Articular chondrocyte of knee joint (primary cell): ENCODE data around the gene KIAA1217. TPM values are rescaled to one million over a fixed set of nuclear protein-coding genes. Genes with fewer than 3 reads are reported as not detected.

Source experiments
- small RNA-seq: library from RNA; depleted of rRNA; stranded (forward); fragments of <200 nt; gene quantifications from one replicate; pipeline ENCODE3, GENCODE V24; 2012
- total RNA-seq: library from RNA; depleted of rRNA; stranded (reverse); fragments of >200 nt; gene quantifications from 2 replicates; pipeline ENCODE4 v1.2.3, GENCODE V29; 2012

KIAA1217 gene
- 17.0 and 25.2 TPM in 2 replicates for total RNA-seq

DNA sequence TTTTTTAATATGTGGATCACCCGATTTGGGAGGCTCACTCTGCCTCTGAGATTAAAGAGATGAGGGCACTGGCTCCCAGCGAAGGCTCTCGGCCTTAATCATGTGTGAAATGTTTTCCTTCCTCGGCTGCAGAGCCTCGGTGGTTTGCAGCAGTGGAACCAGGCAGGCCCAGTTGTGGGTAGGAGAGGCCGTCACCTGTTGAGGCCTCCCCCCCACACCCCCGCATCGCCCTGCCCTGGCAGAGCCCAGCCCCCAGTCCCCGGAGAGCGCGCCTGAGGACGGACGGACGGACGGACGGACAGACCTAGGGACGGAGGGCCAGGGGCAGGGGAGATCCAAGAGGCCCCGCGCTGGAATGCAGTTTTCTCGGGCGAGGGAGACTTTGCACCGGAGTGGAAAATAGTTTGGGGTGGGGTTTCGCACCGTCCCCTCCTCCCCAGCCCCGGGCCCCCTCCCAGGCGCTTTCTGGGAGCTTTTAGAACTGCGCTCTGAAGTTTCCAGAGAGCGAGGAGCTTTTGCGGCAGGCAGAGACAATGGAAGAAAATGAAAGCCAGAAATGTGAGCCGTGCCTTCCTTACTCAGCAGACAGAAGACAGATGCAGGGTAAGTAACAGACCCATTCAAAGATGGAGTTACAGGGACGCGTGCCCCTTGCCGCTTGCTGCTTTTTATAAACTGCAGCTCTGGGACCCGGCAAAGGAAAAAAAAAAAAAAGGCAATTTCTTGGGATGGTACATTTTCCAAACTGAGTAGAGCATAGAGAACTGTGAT, at the start of gene KIAA1217:
TSS of gene KIAA1217 (plus strand) at position 478 of the 771 bp plus-strand sequence. CDS start at position 534, 56 bp downstream.

Small RNA genes lying within 50 kb of the gene (small RNA-seq; reads per million reads assigned to genes)
- gene AC063961.1 = not detected
- gene MIR603 = not detected
